Neutrophil (primary cell): ENCODE results near the gene TRPV6.
A peak's percentile ranks its signal among the peaks of the same experiment; 100 is the strongest.

Source experiments
- H3K27ac ChIP-seq: fragments of 200-600 bp; sonication (generic); 2 replicates; pipeline ENCODE4 v1.5.1; 2016; ENCODE audit warnings: mild to moderate bottlenecking, moderate library complexity
- H3K27me3 ChIP-seq: fragments of 200-600 bp; sonication (generic); 2 replicates; pipeline ENCODE4 v1.6.0; 2016; ENCODE audit warnings: mild to moderate bottlenecking
- H3K36me3 ChIP-seq: fragments of 200-600 bp; sonication (generic); 2 replicates; pipeline ENCODE4 v1.5.1; 2017
- H3K4me1 ChIP-seq, 2 experiments: fragments of 200-600 bp in 1 of 2; sonication (generic) in 1 of 2; 1 replicate in 1 of 2; 2 replicates in 1 of 2; pipeline versions ENCODE4 v1.5.1 to v1.6.1; 2013 to 2016; ENCODE audit warnings: low read depth in 1 of 2, low read length in 1 of 2, mild to moderate bottlenecking in 1 of 2, moderate library complexity in 1 of 2; ENCODE audit not compliant: control insufficient read depth in 1 of 2, insufficient read depth in 1 of 2
- H3K4me3 ChIP-seq, 2 experiments: fragments of 200-600 bp in 1 of 2; sonication (generic) in 1 of 2; 1 replicate in 1 of 2; 2 replicates in 1 of 2; pipeline ENCODE4 v1.5.1; 2013 to 2016; ENCODE audit warnings: low read depth in 1 of 2, low read length in 1 of 2, mild to moderate bottlenecking in 1 of 2, moderate library complexity in 1 of 2
- H3K9me3 ChIP-seq: fragments of 200-600 bp; sonication (generic); 2 replicates; pipeline ENCODE4 v1.5.1; 2016
- CTCF ChIP-seq: fragments of 200-600 bp; sonication (generic); IDR thresholded peaks from 2 replicates; pipeline ENCODE4 v1.5.1; 2016; ENCODE audit warnings: antibody characterized with exemption

TRPV6 gene

DNA sequence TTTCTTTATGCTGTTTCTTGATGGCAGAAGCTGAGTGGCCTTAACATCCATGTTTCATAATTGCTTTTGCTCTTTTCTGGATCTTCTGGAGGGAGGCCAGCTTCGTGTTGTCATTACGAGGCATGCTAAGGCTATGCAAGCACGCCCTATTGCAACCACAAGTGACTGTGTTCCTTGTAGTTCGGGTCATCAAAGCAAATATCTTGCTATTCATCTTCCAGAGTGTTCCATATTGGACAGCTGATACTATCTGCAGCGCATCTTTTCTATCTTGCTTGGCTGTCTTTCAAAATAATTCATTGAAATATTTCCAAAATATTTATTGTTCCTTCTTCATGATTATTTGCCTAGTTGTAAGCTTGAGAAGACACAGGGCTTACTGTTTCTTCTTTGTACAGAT is 25.7 kb downstream of the TRPV6 start:
- Histone ChIP-seq H3K9me3 (no peaks in the 10 kb centered on the region), H3K36me3 (peaks cover 20% of the 10 kb centered on the region), H3K27me3 (peaks cover 12% of the 10 kb centered on the region), H3K4me3 (no peak overlapping the region), H3K4me1 (peaks cover 5 to 7% of the 10 kb centered on the region in 2 experiments), H3K27ac (no peak overlapping the region)
- TF ChIP-seq CTCF: no peak

GRCh38 chr7:142859411-142859810 is 26.1 kb downstream of the TRPV6 start:
- peaks cover 17% of the 10 kb centered on the region for H3K36me3 ChIP-seq
- no peak for TF ChIP-seq CTCF
- H3K4me1 ChIP-seq: peaks cover 6 to 7% of the 10 kb centered on the region in 2 experiments
- peaks cover 13% of the 10 kb centered on the region for H3K27me3 ChIP-seq
- H3K27ac ChIP-seq: no peak overlapping the region
- H3K9me3 ChIP-seq: no peaks in the 10 kb centered on the region
- H3K4me3 ChIP-seq: no peak overlapping the region

GRCh38 chr7:142857625-142858024 is 27.9 kb downstream of the TRPV6 start:
- no peaks in the 10 kb centered on the region for H3K36me3 ChIP-seq
- H3K27me3 ChIP-seq: peaks cover 13% of the 10 kb centered on the region
- H3K4me3 ChIP-seq: no peak overlapping the region
- no peak for TF ChIP-seq CTCF
- no peak overlapping the region for H3K27ac ChIP-seq
- no peaks in the 10 kb centered on the region for H3K9me3 ChIP-seq
- peaks cover 15% of the 10 kb centered on the region in 2 experiments for H3K4me1 ChIP-seq

- Histone ChIP-seq H3K4me3 (no peak overlapping the region), H3K27me3 (peaks cover 13% of the 10 kb centered on the region), H3K9me3 (no peaks in the 10 kb centered on the region), H3K27ac (no peak overlapping the region), H3K4me1 (peaks cover 15% of the 10 kb centered on the region in 2 experiments), H3K36me3 (no peaks in the 10 kb centered on the region)
- TF ChIP-seq CTCF: no peak
Observed at GRCh38 chr7:142856565-142857245, 28.8 kb downstream of the TRPV6 start.

- Histone ChIP-seq H3K4me3 (peak overlapping the region in 1 of 2 experiments; percentile 87), H3K36me3 (no peaks in the 10 kb centered on the region), H3K27me3 (peaks cover 13% of the 10 kb centered on the region), H3K9me3 (no peaks in the 10 kb centered on the region), H3K4me1 (peaks cover 15% of the 10 kb centered on the region in 2 experiments), H3K27ac (no peak overlapping the region)
- TF ChIP-seq CTCF: no peak
Observed at GRCh38 chr7:142855756-142856564, 29.6 kb downstream of the TRPV6 start.
